CD8-positive, alpha-beta memory T cell (primary cell): Measurements from ENCODE around the gene VPS35L. TPM values are rescaled to one million over a fixed set of nuclear protein-coding genes. Genes with fewer than 3 reads are reported as not detected.

Experiments
- polyA plus RNA-seq: library from polyadenylated mRNA; unstranded; fragments of 300-500 nt; fragmentation: Illumina TruSeq; gene quantifications from one replicate; pipeline ENCODE4 v1.2.3, GENCODE V29; 2021
- total RNA-seq, 2 experiments: library from RNA; stranded (reverse); gene quantifications; one replicate each; pipeline ENCODE4 v1.2.3, GENCODE V29; 2021

VPS35L gene
- total and polyA plus RNA-seq, 3 experiments from 2014 or later: 37.4 to 52.3 (median 40.2) TPM

Other genes starting within 250 kb of the VPS35L start
- not detected for gene TMC5, start 137.8 kb upstream of the VPS35L start, total RNA-seq
- not detected for gene TMC5, start 137.8 kb upstream of the VPS35L start, polyA plus RNA-seq
- gene GDE1, start 33.6 kb upstream of the VPS35L start, total RNA-seq: 10 to 100 TPM; 27.9 to 30.5 TPM
- 39.8 TPM for gene GDE1, start 33.6 kb upstream of the VPS35L start, polyA plus RNA-seq
- 10 to 100 TPM; 30.1 to 37.4 TPM for gene CCP110, start 31.8 kb upstream of the VPS35L start, total RNA-seq
- 8.2 TPM for gene CCP110, start 31.8 kb upstream of the VPS35L start, polyA plus RNA-seq
- gene KNOP1, start 162.5 kb downstream of the VPS35L start, total RNA-seq: 10 to 100 TPM; 30.7 to 32.3 TPM
- 11.0 TPM for gene KNOP1, start 162.5 kb downstream of the VPS35L start, polyA plus RNA-seq
- gene IQCK, start 162.6 kb downstream of the VPS35L start, total RNA-seq: 1 to 10 TPM; 2.6 to 3.8 TPM
- gene IQCK, start 162.6 kb downstream of the VPS35L start, polyA plus RNA-seq: 1.9 TPM